Testis (tissue), 3 donors: ENCODE measurements around the gene ASB2. TPM values are rescaled to one million over a fixed set of nuclear protein-coding genes. Genes with fewer than 3 reads are reported as not detected.

Experiments used
- DNase-seq: peaks from one replicate; pipeline ENCODE4 v3.0.0-alpha.2; 2019
- H3K27ac ChIP-seq, 2 donors: fragments of 200-600 bp; sonication (generic); one replicate each; pipeline ENCODE4 v1.5.1; 2019
- H3K27me3 ChIP-seq: fragments of 200-600 bp; sonication (generic); one replicate; pipeline ENCODE4 v1.5.1; 2019
- H3K36me3 ChIP-seq: fragments of 200-600 bp; sonication (generic); one replicate; pipeline ENCODE4 v1.5.1; 2017; ENCODE audit warnings: low read depth; ENCODE audit errors: missing control alignments
- H3K4me1 ChIP-seq: fragments of 200-600 bp; sonication (generic); one replicate; pipeline ENCODE4 v1.5.1; 2019
- H3K4me3 ChIP-seq, 2 donors: fragments of 200-600 bp; sonication (generic); one replicate each; pipeline ENCODE4 v1.5.1; 2017 to 2019
- H3K9me3 ChIP-seq: fragments of 200-600 bp; sonication (generic); one replicate; pipeline ENCODE4 v1.5.1; 2017
- CTCF ChIP-seq, 3 experiments: fragments of 450-650 bp in 2 of 3; fragments of 200-600 bp in 1 of 3; sonication (generic) in 1 of 3; IDR thresholded peaks; one replicate each; pipeline ENCODE4 v1.5.1; 2016 to 2019; ENCODE audit warnings: antibody characterized with exemption in 3 of 3, mild to moderate bottlenecking in 2 of 3, moderate library complexity in 1 of 3
- POLR2A ChIP-seq: fragments of 450-650 bp; IDR thresholded peaks from one replicate; pipeline ENCODE4 v1.6.1; 2017; ENCODE audit warnings: antibody characterized with exemption, mild to moderate bottlenecking, moderate library complexity
- WGBS, 2 donors: methylation state at CpG; one replicate each; pipeline ENCODE4 v1.1.5; 2018; 5-methylcytosine and 5-hydroxymethylcytosine counted together
- intact Hi-C: fragments of 100-400 bp; cut with DNase I; formaldehyde crosslinking; loops from one replicate; pipeline ENCODE4 v1.15.1; 2023; ENCODE audit warnings: low total_unique reads
- polyA plus RNA-seq: library from polyadenylated mRNA; stranded (reverse); fragments of 350-450 nt; fragmentation: Illumina TruSeq; extraction: RNeasy Lipid Tissue Mini Kit (QIAGEN cat#74804); gene quantifications from one replicate; pipeline ENCODE4 v1.2.3, GENCODE V29; 2014; ENCODE audit warnings: low read depth, low replicate concordance; ENCODE audit not compliant: insufficient read depth
- total RNA-seq, 2 donors: library from RNA; depleted of rRNA; stranded (reverse); fragments of >200 nt; gene quantifications; one replicate each; pipeline ENCODE4 v1.2.3, GENCODE V29; 2016

The ASB2 gene
- total and polyA plus RNA-seq, 3 donors from 2014 or later = 3.5 to 4.3 (median 3.7) TPM

- WGBS, 2 donors = 72 to 89% methylated on average over 6 to 8 of the region's 8 CpGs
- intact Hi-C loops = no loop called here
- DNase-seq = no peak
- Histone ChIP-seq H3K36me3 (no peaks in the 10 kb centered on the region), H3K27ac (no peak overlapping the region), H3K4me3 (no peak overlapping the region), H3K9me3 (no peaks in the 10 kb centered on the region), H3K4me1 (no peaks in the 10 kb centered on the region), H3K27me3 (no peaks in the 10 kb centered on the region)
- no peak for TF ChIP-seq POLR2A
- TF ChIP-seq CTCF (IDR thresholded peaks at IDR 0.05) = no peak
Observed at GRCh38 chr14:94016446-94016976, 40.1 kb upstream of the ASB2 start.

- DNase-seq = no peak
- no peak for TF ChIP-seq CTCF (IDR thresholded peaks at IDR 0.05)
- no peak for TF ChIP-seq POLR2A
- Histone ChIP-seq H3K4me3 (no peak overlapping the region), H3K27ac (no peak overlapping the region), H3K9me3 (no peaks in the 10 kb centered on the region), H3K27me3 (no peaks in the 10 kb centered on the region), H3K4me1 (no peaks in the 10 kb centered on the region), H3K36me3 (no peaks in the 10 kb centered on the region)
- intact Hi-C loops = no loop called here
- WGBS, 2 donors = 100% methylated on average over 2 of the region's 2 CpGs; no CpG with 5 or more reads in 1 of the 2 donors
Observed at GRCh38 chr14:94015223-94015622, 38.9 kb upstream of the ASB2 start.

GRCh38 chr14:94014382-94014781 lies 38.0 kb upstream of the ASB2 start:
- Histone ChIP-seq H3K36me3 (no peaks in the 10 kb centered on the region), H3K4me3 (no peak overlapping the region), H3K9me3 (no peaks in the 10 kb centered on the region), H3K27ac (no peak overlapping the region), H3K27me3 (no peaks in the 10 kb centered on the region), H3K4me1 (no peaks in the 10 kb centered on the region)
- TF ChIP-seq POLR2A = no peak
- no peak for TF ChIP-seq CTCF (IDR thresholded peaks at IDR 0.05)
- no peak for DNase-seq
- intact Hi-C loops = no loop called here
- WGBS, 2 donors = 83 to 93% methylated on average over 6 of the region's 6 CpGs

- Histone ChIP-seq H3K36me3 (no peaks in the 10 kb centered on the region), H3K27ac (no peak overlapping the region), H3K4me1 (no peaks in the 10 kb centered on the region), H3K9me3 (no peaks in the 10 kb centered on the region), H3K4me3 (no peak overlapping the region), H3K27me3 (no peaks in the 10 kb centered on the region)
- no peak for DNase-seq
- intact Hi-C loops = no loop called here
- 73 to 78% methylated on average over 2 of the region's 2 CpGs for WGBS, 2 donors
- TF ChIP-seq POLR2A (no peak), CTCF (IDR thresholded peaks at IDR 0.05) (no peak)
Observed at GRCh38 chr14:94011795-94012194, 35.4 kb upstream of the ASB2 start.

- whole genome bisulfite sequencing, 2 donors = 86 to 92% methylated on average over 6 of the region's 6 CpGs
- TF ChIP-seq POLR2A (no peak), CTCF (IDR thresholded peaks at IDR 0.05) (no peak)
- no peaks in the 10 kb centered on the region for H3K9me3 ChIP-seq
- no peak for DNase-seq
- intact Hi-C loops = no loop called here
- no peaks in the 10 kb centered on the region for H3K4me1 ChIP-seq
- no peak overlapping the region for H3K4me3 ChIP-seq
- no peak overlapping the region for H3K27ac ChIP-seq
- no peaks in the 10 kb centered on the region for H3K27me3 ChIP-seq
- H3K36me3 ChIP-seq = no peaks in the 10 kb centered on the region
Observed at GRCh38 chr14:94010625-94011024, 34.3 kb upstream of the ASB2 start.
